GM13977 (cell line): ENCODE data around the gene CAMK2G.

Experiments
- DNase-seq: peaks from one replicate; pipeline ENCODE4 v3.0.0; 2012; ENCODE audit warnings: low spot score
- CTCF ChIP-seq: IDR thresholded peaks from 2 replicates; pipeline ENCODE4 v1.5.1; 2012; ENCODE audit warnings: mild to moderate bottlenecking, control low read depth; ENCODE audit not compliant: insufficient read depth; ENCODE audit errors: extremely low read depth, missing control alignments
- in situ Hi-C: fragments of 300-500 bp; cut with MboI; formaldehyde crosslinking; loops from one replicate; pipeline ENCODE4 v1.12.0; 2022; ENCODE audit warnings: low sequenced_read_pairs, low pct_unique_long_range_greater_than_20kb, mixed read lengths, inconsistent platforms; ENCODE audit not compliant: unreplicated experiment

Gene CAMK2G

GRCh38 chr10:73817826-73818225 lies 56.5 kb downstream of the CAMK2G start:
- no peak for TF ChIP-seq CTCF
- in situ Hi-C loops = no loop called here
- no peak for DNase-seq

- in situ Hi-C loops = no loop called here
- TF ChIP-seq CTCF = no peak
- no peak for DNase-seq
Measured at GRCh38 chr10:73816917-73817729, 57.2 kb downstream of the CAMK2G start.

GRCh38 chr10:73815719-73816030 lies 58.7 kb downstream of the CAMK2G start:
- TF ChIP-seq CTCF = no peak
- in situ Hi-C loops = no loop called here
- no peak for DNase-seq

- in situ Hi-C loops = no loop called here
- peak; percentile 27 for TF ChIP-seq CTCF
- peak; percentile 48 for DNase-seq
Measured at GRCh38 chr10:73814896-73815718, 59.2 kb downstream of the CAMK2G start.

- no peak for TF ChIP-seq CTCF
- in situ Hi-C loops = no loop called here
- DNase-seq = no peak
Measured at GRCh38 chr10:73814276-73814895, 60.0 kb downstream of the CAMK2G start.

GRCh38 chr10:73813333-73813732 lies 61.0 kb downstream of the CAMK2G start:
- no peak for TF ChIP-seq CTCF
- DNase-seq = no peak
- in situ Hi-C loops = no loop called here
